GM21825 (cell line): ENCODE measurements around the gene NCOA3.
"Not testable (repeated sequence)": the region's sequence is repeated elsewhere in the genome, so short reads cannot be mapped to it uniquely, and the experiment has no call there.

Experiments used
- ATAC-seq: cut with Tn5 transposase; IDR thresholded peaks from one replicate; pipeline ENCODE4 v1.9.1; 2021; ENCODE audit warnings: mild to moderate bottlenecking, moderate library complexity; ENCODE audit not compliant: unreplicated experiment

Gene NCOA3

DNA sequence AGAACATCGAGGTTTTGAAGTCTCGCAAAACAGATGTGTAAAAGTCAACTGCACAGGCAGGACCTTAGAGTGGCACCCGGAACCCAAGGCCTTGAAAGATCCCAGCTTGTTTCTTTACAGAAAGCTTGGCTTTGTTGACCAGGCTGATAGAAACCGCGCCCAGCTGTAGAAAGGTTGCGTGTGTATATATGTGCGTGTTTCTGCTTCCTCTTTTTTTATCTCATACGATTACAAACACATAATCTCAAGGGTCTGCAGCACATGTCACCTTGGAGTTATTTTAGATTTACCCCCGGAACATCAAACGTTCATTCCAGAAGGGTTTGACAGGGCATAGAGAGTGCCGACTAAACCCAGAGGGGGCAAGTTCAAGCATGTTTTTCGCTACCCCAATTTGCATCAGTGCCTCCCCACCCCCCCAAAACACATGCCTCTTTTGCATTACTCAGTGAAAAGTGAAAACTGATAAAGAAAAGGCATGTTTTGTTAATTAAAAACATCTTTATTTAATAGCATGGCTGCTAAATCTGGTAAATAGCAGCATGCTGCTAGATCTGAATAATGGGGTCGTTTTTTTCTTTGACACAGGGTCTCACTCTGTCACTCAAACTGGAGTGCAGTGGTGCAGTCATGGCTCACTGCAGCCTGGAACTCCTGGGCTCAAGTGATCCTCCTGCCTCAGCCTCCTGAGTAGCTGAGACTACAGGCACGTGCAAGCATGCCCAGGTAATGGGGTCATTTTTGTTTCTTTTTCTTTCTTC, 33.2 kb upstream of the NCOA3 start:
- ATAC-seq, result peak; percentile 62

DNA sequence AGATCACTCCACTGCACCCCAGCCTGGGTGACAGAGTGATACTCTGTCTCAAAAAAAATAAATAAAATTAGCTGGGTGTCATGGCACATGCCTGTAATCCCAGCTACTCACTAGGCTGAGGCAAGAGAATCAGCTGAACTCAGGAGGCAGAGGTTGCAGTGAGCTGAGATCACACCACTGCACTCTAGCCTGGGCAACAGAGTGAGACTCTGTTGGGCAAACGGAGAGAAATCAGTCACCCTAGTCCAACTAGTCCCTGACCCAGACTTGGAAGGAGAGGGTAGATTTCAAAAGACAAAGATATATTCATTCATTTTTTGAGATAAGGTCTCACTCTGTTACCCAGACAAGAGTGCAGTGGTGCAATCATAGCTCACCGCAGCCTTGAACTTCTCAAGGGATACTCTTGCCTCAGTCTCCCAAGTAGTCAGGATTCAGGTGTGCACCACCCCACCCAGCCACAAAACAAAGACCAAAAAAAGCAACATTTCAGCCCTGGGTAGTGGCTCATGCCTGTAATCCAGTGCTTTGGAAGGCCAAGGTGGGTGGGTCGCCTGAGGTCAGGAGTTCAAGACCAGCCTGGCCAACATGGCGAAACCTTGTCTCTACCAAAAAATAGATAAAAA, 26.2 kb upstream of the NCOA3 start:
- ATAC-seq, result no peak

- ATAC-seq, result no peak
Observed at GRCh38 chr20:47476452-47476851, 25.2 kb upstream of the NCOA3 start.

DNA sequence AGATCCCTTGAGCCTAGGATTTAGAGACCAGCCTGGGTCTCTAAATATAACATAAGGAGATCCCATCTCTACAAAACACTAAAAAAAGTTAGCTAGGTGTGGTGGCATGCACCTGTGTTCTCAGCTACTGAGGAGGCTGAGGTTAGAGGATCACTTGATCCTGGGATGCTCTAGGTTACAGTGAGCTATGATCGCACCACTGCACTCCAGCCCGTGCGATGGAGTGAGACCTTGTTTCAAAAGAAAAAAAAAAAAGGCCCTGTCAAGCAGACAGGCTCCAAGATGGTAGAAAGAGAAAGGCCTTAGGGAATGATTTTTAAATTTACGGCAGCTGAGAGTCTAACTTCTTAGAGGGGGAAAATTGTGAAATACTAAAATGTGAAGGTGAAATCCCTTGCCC, 22.6 kb upstream of the NCOA3 start:
- ATAC-seq, result no peak

GRCh38 chr20:47479506-47479905, 22.2 kb upstream of the NCOA3 start:
- no peak for ATAC-seq

GRCh38 chr20:47480239-47480638, 21.4 kb upstream of the NCOA3 start:
- no peak for ATAC-seq

GRCh38 chr20:47480705-47481104, 21.0 kb upstream of the NCOA3 start:
- no peak for ATAC-seq

- no peak for ATAC-seq
Observed at GRCh38 chr20:47481330-47482216, 20.1 kb upstream of the NCOA3 start.

DNA sequence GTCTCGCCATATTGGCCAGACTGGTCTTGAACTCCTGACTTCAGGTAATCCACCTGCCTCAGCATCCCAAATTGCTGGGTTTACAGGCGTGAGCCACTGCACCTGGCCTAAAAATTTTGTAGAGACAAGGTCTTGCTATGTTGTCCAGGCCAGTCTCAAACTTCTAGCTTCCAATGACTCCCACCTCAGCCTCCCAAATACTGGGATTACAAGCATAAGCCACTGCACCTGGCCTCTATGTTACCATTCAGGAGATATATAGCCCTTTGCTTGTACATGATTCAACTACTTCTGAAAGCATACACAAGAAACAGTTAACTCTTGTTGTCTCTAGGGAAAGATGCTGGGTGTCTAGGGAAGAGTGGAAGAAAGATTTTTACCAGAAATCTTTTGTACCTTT, 19.0 kb upstream of the NCOA3 start:
- no peak for ATAC-seq

DNA sequence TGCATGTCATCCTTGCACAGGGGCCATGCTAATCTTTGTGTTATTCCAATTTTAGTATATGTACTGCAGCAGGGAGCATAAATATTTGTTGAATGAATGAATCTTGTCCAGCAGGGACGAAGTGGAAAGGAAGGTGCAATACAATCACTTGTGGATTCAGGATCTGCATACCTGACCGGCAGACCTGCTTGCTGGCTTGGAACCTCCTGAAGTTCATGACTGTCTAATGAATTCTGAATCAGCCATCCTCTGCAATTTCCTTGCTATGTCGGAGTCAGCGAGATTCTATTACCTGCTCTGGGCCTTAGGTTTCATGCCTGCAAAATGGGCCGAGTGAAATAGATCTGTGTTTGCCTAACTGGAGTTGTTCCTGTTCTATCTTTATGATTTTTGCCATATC, 17.4 kb upstream of the NCOA3 start:
- no peak for ATAC-seq

GRCh38 chr20:47487175-47487917, 14.3 kb upstream of the NCOA3 start:
- ATAC-seq, result peak; percentile 62

GRCh38 chr20:47489448-47489872, 12.2 kb upstream of the NCOA3 start:
- no peak for ATAC-seq

DNA sequence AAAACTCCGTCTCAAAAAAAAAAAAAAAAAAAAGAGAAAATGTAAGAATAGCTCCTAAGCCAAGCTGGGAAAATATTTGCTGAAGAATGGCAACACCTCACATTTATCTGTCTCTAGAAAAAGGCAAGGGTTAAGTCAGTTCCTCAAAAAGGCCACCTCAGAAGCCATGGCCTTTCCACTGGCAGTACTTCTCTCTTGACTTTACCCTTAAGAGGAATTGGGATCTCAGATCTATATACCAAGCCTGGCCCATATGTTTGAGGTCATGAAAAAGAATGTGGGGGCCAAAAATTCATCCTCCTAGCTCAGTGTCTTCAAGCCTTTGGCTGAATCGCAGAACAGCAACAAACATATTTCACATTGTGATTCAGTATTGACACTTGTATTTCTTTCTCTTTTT, 10.9 kb upstream of the NCOA3 start:
- ATAC-seq, result no peak

- no peak for ATAC-seq
Observed at GRCh38 chr20:47492284-47492683, 9.4 kb upstream of the NCOA3 start.

GRCh38 chr20:47493175-47493962, 8.3 kb upstream of the NCOA3 start:
- peak; percentile 31 for ATAC-seq

GRCh38 chr20:47493963-47494293, 7.8 kb upstream of the NCOA3 start:
- no peak for ATAC-seq

GRCh38 chr20:47494606-47495005, 7.1 kb upstream of the NCOA3 start:
- not testable (repeated sequence) for ATAC-seq

GRCh38 chr20:47496118-47496517, 5.6 kb upstream of the NCOA3 start:
- no peak for ATAC-seq

- no peak for ATAC-seq
Observed at GRCh38 chr20:47498606-47499005, 3.1 kb upstream of the NCOA3 start.

DNA sequence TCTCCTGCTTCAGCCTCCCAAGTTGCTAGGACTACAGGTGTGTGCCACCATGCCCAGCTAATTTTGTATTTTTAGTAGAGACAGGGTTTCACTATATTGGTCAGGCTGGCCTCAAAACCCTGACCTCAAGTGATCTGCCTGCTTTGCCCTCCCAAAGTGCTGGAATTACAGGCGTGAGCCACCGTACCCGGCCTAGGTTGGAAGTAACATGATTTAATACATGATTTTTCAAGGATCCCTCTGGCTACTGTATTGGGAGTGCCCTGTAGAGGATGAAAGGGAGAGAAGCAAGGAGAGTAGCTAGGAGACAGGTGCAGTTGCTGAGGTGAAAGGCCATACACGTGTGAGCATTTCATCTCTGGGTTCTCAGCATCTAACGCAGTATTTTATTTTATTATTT, 2.6 kb upstream of the NCOA3 start:
- no peak for ATAC-seq
